Measurements from ENCODE around the gene ANXA9.

ANXA9 gene, protein sequence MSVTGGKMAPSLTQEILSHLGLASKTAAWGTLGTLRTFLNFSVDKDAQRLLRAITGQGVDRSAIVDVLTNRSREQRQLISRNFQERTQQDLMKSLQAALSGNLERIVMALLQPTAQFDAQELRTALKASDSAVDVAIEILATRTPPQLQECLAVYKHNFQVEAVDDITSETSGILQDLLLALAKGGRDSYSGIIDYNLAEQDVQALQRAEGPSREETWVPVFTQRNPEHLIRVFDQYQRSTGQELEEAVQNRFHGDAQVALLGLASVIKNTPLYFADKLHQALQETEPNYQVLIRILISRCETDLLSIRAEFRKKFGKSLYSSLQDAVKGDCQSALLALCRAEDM

GRCh38 chr1:150981805-150982712 is at the start of gene ANXA9:
TSS of gene ANXA9 (plus strand) at chr1:150982292. CDS start at chr1:150983106, 814 bp downstream.
- no peak for DNase-seq (ENCODE audit: low read depth in 2 of 2, low spot score in 1 of 2)

DNA sequence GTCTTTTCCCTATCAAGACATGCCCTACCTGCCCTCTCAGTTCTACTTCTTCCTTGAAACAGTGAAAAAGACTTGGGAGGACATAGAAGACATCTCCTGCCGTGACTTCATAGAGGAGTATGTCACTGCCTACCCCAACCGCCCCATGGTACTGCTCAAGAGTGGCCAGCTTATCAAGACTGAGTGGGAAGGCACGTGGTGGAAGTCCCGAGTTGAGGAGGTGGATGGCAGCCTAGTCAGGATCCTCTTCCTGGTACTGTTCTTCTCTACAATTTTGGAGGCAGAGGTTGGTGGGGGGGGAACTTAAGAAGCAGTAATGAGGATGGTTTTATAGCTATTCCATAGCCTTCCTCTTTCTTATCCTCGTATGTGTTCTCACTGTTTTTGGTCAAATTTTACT is 37.2 kb upstream of the ANXA9 start:
- no peak for DNase-seq (ENCODE audit: low read depth in 2 of 2, low spot score in 1 of 2)

- DNase-seq (ENCODE audit: low read depth in 2 of 2, low spot score in 1 of 2) = no peak
Measured at GRCh38 chr1:150954708-150955107, 27.4 kb upstream of the ANXA9 start.

GRCh38 chr1:150955280-150955679 is 26.8 kb upstream of the ANXA9 start:
- no peak for DNase-seq (ENCODE audit: low read depth in 2 of 2, low spot score in 1 of 2)

DNA sequence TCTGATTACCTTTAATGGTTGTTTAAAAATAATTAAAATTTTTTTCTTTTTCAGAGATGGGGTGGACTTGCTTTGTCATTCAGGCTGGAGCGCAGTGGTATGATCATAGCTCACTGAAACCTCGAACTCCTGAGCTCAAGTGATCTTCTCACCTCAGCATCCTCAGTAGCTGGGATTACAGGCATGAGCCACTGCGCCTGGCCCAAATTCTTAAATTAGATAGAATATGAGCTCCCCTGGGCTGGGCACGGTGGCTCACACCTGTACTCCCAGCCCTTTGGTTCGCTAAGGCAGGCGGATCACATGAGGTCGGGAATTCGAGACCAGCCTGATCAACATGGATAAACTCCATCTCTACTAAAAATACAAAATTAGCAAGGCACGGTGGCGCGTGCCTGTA is 24.4 kb upstream of the ANXA9 start:
- DNase-seq (ENCODE audit: low read depth in 2 of 2, low spot score in 1 of 2) = no peak

- no peak for DNase-seq (ENCODE audit: low read depth in 2 of 2, low spot score in 1 of 2)
Measured at GRCh38 chr1:150960646-150961045, 21.4 kb upstream of the ANXA9 start.

GRCh38 chr1:150961756-150962155 is 20.3 kb upstream of the ANXA9 start:
- no peak for DNase-seq (ENCODE audit: low read depth in 2 of 2, low spot score in 1 of 2)

DNA sequence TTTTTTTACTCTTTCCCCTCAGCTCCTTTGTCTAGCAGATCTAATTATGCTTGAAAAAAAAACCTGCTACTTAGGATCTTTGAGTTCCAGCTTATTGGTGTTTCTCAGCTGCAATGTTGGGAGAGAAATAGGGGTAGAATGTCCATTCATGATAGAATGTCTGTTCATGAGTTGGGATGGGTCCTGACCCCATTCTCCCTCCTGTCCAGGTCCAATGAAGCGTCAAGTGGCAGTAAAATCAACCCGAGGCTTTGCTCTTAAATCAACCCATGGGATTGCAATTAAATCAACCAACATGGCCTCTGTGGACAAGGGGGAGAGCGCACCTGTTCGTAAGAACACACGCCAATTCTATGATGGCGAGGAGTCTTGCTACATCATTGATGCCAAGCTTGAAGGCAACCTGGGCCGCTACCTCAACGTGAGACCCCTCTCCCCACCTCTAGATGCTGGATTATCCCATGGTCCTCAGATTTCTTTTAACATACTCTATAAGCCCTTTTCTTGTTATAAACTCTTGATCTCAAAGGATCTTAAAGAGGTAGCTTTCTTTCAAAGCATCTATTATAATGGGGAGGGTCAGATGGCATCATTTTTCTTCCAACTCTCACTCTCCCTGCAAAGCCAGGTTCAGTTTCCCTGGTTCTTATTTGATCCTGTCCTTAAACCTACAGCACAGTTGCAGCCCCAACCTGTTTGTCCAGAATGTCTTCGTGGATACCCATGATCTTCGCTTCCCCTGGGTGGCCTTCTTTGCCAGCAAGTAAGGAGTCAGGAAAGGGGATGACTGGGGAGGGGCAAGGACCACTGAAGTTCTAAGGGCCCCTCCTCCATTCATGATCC is 18.6 kb upstream of the ANXA9 start:
- no peak for DNase-seq (ENCODE audit: low read depth in 2 of 2, low spot score in 1 of 2)

GRCh38 chr1:150964164-150964489 is 18.0 kb upstream of the ANXA9 start:
- no peak for DNase-seq (ENCODE audit: low read depth in 2 of 2, low spot score in 1 of 2)

- DNase-seq (ENCODE audit: low read depth in 2 of 2, low spot score in 1 of 2) = no peak
Measured at GRCh38 chr1:150965605-150966004, 16.5 kb upstream of the ANXA9 start.

- no peak for DNase-seq (ENCODE audit: low read depth in 2 of 2, low spot score in 1 of 2)
Measured at GRCh38 chr1:150966011-150966410, 16.1 kb upstream of the ANXA9 start.

GRCh38 chr1:150967936-150968335 is 14.2 kb upstream of the ANXA9 start:
- DNase-seq (ENCODE audit: low read depth in 2 of 2, low spot score in 1 of 2) = no peak

- DNase-seq (ENCODE audit: low read depth in 2 of 2, low spot score in 1 of 2) = no peak
Measured at GRCh38 chr1:150968491-150968890, 13.6 kb upstream of the ANXA9 start.

DNA sequence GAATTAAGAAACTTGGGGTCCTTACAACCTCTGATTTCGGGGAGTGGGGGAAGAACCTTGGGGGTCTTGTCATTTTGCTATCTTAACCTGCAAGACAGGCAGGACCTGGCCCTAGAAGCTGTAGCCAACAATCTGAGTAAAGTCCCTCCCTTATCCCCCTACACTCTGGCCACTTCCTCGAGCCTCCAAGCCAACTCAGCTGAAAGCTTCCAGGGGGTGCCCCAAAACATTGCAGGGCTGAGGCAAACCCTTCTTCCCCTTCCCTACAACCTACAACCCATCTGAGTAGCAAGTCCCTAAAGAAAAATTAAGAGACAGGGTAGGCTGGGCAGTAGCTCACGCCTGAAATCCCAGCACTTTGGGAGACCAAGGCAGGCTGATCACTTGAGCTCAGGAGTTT is 12.5 kb upstream of the ANXA9 start:
- DNase-seq (ENCODE audit: low read depth in 2 of 2, low spot score in 1 of 2) = no peak

DNA sequence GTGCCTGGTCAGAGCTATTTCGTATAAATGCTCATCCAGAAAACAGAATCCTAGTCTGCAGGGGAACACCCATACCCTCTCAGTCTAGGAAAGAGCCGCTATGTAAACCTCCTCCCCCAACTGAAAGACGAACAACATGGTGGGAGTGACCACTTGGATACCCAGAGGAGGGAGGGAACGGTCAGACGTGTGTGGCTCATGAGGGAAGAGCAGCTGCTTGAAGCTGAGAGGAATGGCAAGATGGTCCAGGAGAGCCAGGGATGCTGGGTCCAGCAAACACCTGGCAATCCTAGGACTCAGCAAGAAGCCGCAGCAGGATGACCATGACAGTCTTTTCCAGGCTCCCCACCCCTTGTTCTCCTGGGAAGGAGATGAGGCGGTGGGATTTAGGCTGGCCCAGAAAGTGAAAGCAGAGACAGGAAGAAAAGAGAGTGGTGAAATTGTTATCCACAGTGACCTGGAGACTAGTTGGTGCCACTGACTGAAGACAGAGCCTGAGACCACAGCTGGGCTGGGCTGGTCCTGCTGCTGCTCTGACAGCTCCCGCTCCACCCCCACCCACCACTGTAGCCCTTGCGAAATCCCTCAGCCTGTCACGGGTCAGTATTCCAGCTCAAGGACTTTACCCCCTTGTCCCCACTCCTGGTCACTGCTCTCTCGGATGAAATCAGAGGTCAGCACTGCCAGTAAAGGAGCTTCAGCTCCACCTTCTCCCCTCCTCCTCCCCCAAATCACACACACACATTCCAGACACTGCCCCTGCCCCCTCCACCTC is 11.1 kb upstream of the ANXA9 start:
- no peak for DNase-seq (ENCODE audit: low read depth in 2 of 2, low spot score in 1 of 2)

DNA sequence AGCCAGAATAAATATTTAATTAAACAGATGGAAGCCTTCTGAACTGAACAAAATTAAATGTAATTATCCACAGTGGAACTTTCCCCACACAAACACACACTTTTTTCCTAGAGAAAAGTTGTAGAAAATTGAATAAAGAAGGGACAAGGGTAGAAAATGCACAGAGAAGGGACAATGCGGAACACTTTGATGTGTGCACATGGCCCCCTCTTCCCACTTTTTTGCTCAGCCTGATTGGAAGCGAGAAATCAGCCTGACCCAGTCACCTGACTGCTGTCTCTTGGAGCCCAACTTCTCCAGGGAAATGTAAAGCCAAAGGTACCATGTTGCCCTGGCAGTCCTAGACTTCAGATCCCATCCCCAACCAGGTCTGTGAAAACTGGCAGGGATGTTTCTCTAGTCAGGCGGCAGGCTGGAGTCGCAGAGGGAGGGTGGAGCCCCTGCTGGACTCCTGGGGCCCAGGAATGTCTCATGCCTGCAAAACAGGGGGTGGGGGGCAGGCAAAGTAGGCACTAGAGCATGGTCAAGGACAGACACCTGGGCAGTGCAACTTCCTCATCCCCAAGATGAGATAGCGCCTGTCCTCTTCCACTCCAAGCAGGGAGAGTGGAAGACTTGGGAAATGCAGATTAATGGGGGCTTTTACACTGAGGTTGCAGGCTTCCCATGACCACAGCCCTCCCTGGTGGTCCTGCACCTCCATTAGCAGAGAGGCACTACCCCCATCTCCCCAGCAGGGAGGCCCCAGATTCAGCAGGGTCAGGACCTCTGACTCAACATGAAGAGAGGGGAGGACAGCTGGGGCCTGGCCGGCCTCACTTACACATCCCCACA is 10.3 kb upstream of the ANXA9 start:
- DNase-seq (ENCODE audit: low read depth in 2 of 2, low spot score in 1 of 2) = no peak

GRCh38 chr1:150972417-150972940 is 9.6 kb upstream of the ANXA9 start:
- no peak for DNase-seq (ENCODE audit: low read depth in 2 of 2, low spot score in 1 of 2)

DNA sequence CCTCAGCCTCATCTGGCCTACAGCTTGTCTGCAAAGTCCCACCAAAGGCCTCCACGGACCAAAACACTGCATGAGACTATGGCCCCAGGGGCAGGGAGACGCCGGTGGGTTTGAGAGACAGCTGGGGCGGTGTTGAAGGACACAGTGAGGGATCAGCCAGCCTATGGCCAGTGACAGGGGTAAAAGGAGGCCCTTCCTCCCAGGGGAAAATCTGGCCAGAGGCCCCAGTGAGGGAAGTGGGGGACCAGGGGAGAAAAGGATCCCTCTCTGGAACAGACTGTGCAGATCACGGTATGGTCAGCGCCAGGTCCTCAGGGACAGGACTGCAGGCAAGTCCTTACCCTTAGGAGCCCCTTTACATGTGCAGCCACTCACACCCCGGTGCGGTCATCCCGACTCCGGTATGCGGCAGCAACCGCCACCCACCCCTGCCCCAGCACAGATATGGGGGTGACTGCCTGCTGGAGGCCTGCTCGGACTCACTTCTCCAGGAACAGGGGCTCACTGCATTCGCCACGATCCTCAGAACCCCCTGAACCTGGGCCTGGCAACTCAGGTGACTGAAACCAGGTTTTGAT is 8.7 kb upstream of the ANXA9 start:
- no peak for DNase-seq (ENCODE audit: low read depth in 2 of 2, low spot score in 1 of 2)

DNA sequence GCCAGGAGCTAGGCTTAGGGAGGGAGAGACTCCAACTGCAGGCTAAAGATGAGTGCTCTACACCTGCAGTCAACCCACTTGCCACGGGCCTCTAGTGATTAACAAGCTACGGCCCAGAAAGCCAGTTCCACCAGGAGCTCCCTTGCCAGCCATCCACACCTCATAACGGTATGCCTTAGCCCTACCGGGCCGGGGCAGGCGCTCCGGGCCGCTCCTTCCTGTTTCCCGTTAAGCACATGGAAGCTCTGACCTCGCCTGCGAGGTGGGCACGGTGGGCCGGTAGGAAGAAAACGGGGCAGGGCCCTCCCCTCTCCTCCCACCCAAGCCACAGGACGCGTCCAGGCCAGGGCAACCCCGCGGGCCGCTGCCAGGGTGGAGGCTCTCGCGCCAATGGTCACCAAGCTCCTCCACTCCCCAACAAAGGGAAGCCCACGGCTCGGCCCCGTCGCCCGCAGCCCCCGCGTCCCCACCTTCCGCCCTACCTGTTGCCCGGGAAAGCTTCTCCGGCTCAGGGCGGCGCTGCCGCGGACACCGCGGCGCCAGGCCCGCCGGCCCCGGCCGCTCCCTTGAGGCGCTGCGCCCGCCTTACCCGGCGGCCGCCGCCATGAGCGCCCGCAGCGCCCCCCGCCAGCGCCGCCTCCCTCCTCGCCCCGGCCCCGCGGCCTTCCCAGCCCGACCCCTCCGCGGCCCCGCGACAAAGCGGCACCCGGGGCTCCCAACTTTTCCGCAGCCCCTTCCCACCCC is 8.1 kb upstream of the ANXA9 start:
- no peak for DNase-seq (ENCODE audit: low read depth in 2 of 2, low spot score in 1 of 2)
